SK-N-SH (cell line): ENCODE measurements around the gene FLYWCH1. TPM values are rescaled to one million over a fixed set of nuclear protein-coding genes. Genes with fewer than 3 reads are reported as not detected.

ENCODE experiments used
- CTCF ChIA-PET: fragments of 300-600, 350-600 bp; formaldehyde crosslinking; extraction: SDS; loops from one replicate; lab custom pipeline; 2021; lab: Yijun Ruan, JAX
- POLR2A ChIA-PET: fragments of 350-600 bp; sonication (Branson Sonifier 250); formaldehyde crosslinking; extraction: SDS; loops from one replicate; lab custom pipeline; 2020; ENCODE audit warnings: antibody characterized with exemption, inconsistent platforms; lab: Yijun Ruan, JAX
- DNase-seq: peaks from one replicate; pipeline ENCODE4 v3.0.0; 2012
- H2AFZ ChIP-seq: fragments of 200-600 bp; sonication (generic); 2 replicates; pipeline ENCODE4 v1.8.1; 2016; ENCODE audit warnings: antibody characterized with exemption, mild to moderate bottlenecking, low read depth
- H3F3A ChIP-seq: fragments of 200-600 bp; sonication (generic); replicated peaks from 2 replicates; pipeline ENCODE3; 2016; ENCODE audit warnings: antibody characterized with exemption, mild to moderate bottlenecking; ENCODE audit not compliant: insufficient read depth
- H3K27ac ChIP-seq, 2 experiments: fragments of 200-500 bp in 1 of 2; fragments of 200-600 bp in 1 of 2; sonication (Bioruptor generic) in 1 of 2; sonication (generic), shearing (Covaris generic) in 1 of 2; 2 replicates each; pipeline versions ENCODE4 v1.5.1 to v1.6.1; 2014 to 2016; ENCODE audit warnings: low read depth in 2 of 2, inconsistent platforms in 1 of 2, low read length in 1 of 2, mild to moderate bottlenecking in 1 of 2, mixed read lengths in 1 of 2
- H3K27me3 ChIP-seq: fragments of 200-600 bp; sonication (generic), shearing (Covaris generic); 2 replicates; pipeline ENCODE4 v1.6.1; 2016; ENCODE audit warnings: mixed run types; ENCODE audit not compliant: insufficient read depth
- H3K36me3 ChIP-seq, 2 experiments: fragments of 200-500 bp in 1 of 2; fragments of 200-600 bp in 1 of 2; sonication (Bioruptor generic) in 1 of 2; sonication (generic) in 1 of 2; replicated peaks in 1 of 2; 2 replicates each; pipeline versions ENCODE3 to v1.5.1; 2014 to 2016; ENCODE audit warnings: low read length in 1 of 2, mild to moderate bottlenecking in 1 of 2; ENCODE audit not compliant: insufficient read depth in 2 of 2, control insufficient read depth in 1 of 2
- H3K4me1 ChIP-seq, 2 experiments: fragments of 200-500 bp in 1 of 2; fragments of 200-600 bp in 1 of 2; sonication (Bioruptor generic) in 1 of 2; sonication (generic), shearing (Covaris generic) in 1 of 2; 2 replicates each; pipeline versions ENCODE4 v1.5.1 to v1.6.1; 2014 to 2016; ENCODE audit warnings: low read depth in 1 of 2, low read length in 1 of 2, mixed run types in 1 of 2; ENCODE audit not compliant: insufficient read depth in 2 of 2, control insufficient read depth in 1 of 2
- H3K4me2 ChIP-seq: fragments of 200-600 bp; sonication (generic), shearing (Covaris generic); 2 replicates; pipeline ENCODE4 v1.6.1; 2017; ENCODE audit warnings: mixed run types
- H3K4me3 ChIP-seq, 2 experiments: fragments of 200-500 bp in 1 of 2; fragments of 200-600 bp in 1 of 2; sonication (Bioruptor generic) in 1 of 2; sonication (generic), shearing (Covaris generic) in 1 of 2; 2 replicates each; pipeline versions ENCODE4 v1.5.1 to v1.8.1; 2014 to 2016; ENCODE audit warnings: low read depth in 2 of 2, inconsistent platforms in 1 of 2, low read length in 1 of 2, mild to moderate bottlenecking in 1 of 2, mixed read lengths in 1 of 2, moderate library complexity in 1 of 2
- H3K79me2 ChIP-seq: fragments of 200-600 bp; sonication (generic); 2 replicates; pipeline ENCODE4 v1.8.1; 2017; ENCODE audit warnings: mild to moderate bottlenecking; ENCODE audit not compliant: insufficient read depth
- H3K9ac ChIP-seq: fragments of 200-600 bp; sonication (generic); 2 replicates; pipeline ENCODE4 v1.6.1; 2017; ENCODE audit warnings: mixed run types
- H3K9me2 ChIP-seq: fragments of 200-600 bp; sonication (generic); 2 replicates; pipeline ENCODE4 v1.6.1; 2017; ENCODE audit warnings: mixed run types
- H3K9me3 ChIP-seq: fragments of 200-600 bp; sonication (generic); 2 replicates; pipeline ENCODE4 v1.6.1; 2017; ENCODE audit warnings: mixed run types, mild to moderate bottlenecking, moderate library complexity
- H4K20me1 ChIP-seq: fragments of 200-600 bp; sonication (generic); 2 replicates; pipeline ENCODE4 v1.6.1; 2017; ENCODE audit warnings: mild to moderate bottlenecking, mixed run types; ENCODE audit not compliant: insufficient read depth
- CHD2 ChIP-seq: fragments of 150-350 bp; IDR thresholded peaks from 2 replicates; pipeline ENCODE4 v1.6.1; 2018; ENCODE audit warnings: low read length; ENCODE audit not compliant: partially characterized antibody
- CTCF ChIP-seq: fragments of 200-600 bp; sonication (generic); IDR thresholded peaks from 2 replicates; pipeline ENCODE4 v1.6.1; 2017; ENCODE audit warnings: antibody characterized with exemption, mild to moderate bottlenecking, moderate library complexity
- ELF1 ChIP-seq: IDR thresholded peaks from 2 replicates; pipeline ENCODE4 v1.4.0; 2012
- EZH2phosphoT487 ChIP-seq: fragments of 200-600 bp; sonication (generic); IDR thresholded peaks from 2 replicates; pipeline ENCODE4 v1.6.1; 2017; ENCODE audit warnings: low read depth, mixed run types, mild to moderate bottlenecking, antibody characterized with exemption, moderate library complexity, borderline replicate concordance
- FOSL2 ChIP-seq: IDR thresholded peaks from 2 replicates; pipeline ENCODE4 v1.4.0; 2012; ENCODE audit warnings: low read depth, mild to moderate bottlenecking, moderate library complexity, borderline replicate concordance
- FOXJ3 ChIP-seq: sonication (generic); formaldehyde crosslinking; IDR thresholded peaks from 2 replicates; pipeline ENCODE4 v1.5.1; 2020; ENCODE audit warnings: mild to moderate bottlenecking, missing genetic modification reagents
- FOXM1 ChIP-seq: IDR thresholded peaks from 2 replicates; pipeline ENCODE4 v1.4.0; 2012; ENCODE audit warnings: low read depth, mild to moderate bottlenecking
- GATA2 ChIP-seq: sonication (generic); formaldehyde crosslinking; IDR thresholded peaks from 2 replicates; pipeline ENCODE4 v1.5.0; 2020; ENCODE audit warnings: mild to moderate bottlenecking, missing genetic modification reagents
- JUND ChIP-seq: IDR thresholded peaks from 2 replicates; pipeline ENCODE4 v1.4.0; 2012
- MXI1 ChIP-seq: IDR thresholded peaks from 2 replicates; pipeline ENCODE4 v1.6.1; 2012; ENCODE audit warnings: mild to moderate bottlenecking, low read depth, low read length, improper control_type of control experiment
- NFIC ChIP-seq: IDR thresholded peaks from 2 replicates; pipeline ENCODE4 v1.4.0; 2012; ENCODE audit warnings: borderline replicate concordance
- NRF1 ChIP-seq: IDR thresholded peaks from 2 replicates; pipeline ENCODE4 v1.6.1; 2012; ENCODE audit warnings: low read depth, mild to moderate bottlenecking, low read length
- RCOR1 ChIP-seq: fragments of 150-350 bp; IDR thresholded peaks from 2 replicates; pipeline ENCODE4 v1.6.1; 2017; ENCODE audit warnings: antibody characterized with exemption, low read length
- RFX5 ChIP-seq: IDR thresholded peaks from 2 replicates; pipeline ENCODE4 v1.6.1; 2012; ENCODE audit warnings: mild to moderate bottlenecking, improper control_type of control experiment, low read length
- RXRA ChIP-seq: IDR thresholded peaks from 2 replicates; pipeline ENCODE4 v1.4.0; 2012; ENCODE audit warnings: low read depth, mild to moderate bottlenecking, borderline replicate concordance
- SIN3A ChIP-seq: IDR thresholded peaks from 2 replicates; pipeline ENCODE4 v1.6.1; 2012; ENCODE audit warnings: low read depth, mild to moderate bottlenecking, low read length, moderate library complexity, borderline replicate concordance
- SMC3 ChIP-seq: IDR thresholded peaks from 2 replicates; pipeline ENCODE4 v1.6.1; 2012; ENCODE audit warnings: low read depth, low read length, improper control_type of control experiment
- TEAD4 ChIP-seq: IDR thresholded peaks from 2 replicates; pipeline ENCODE4 v1.4.0; 2012; ENCODE audit warnings: mild to moderate bottlenecking, borderline replicate concordance; ENCODE audit not compliant: insufficient read depth
- USF1 ChIP-seq: IDR thresholded peaks from 2 replicates; pipeline ENCODE4 v1.4.0; 2012; ENCODE audit warnings: low read depth, borderline replicate concordance
- USF2 ChIP-seq: fragments of 150-350 bp; IDR thresholded peaks from 2 replicates; pipeline ENCODE4 v1.6.1; 2017; ENCODE audit warnings: antibody characterized with exemption, low read length, low read depth, borderline replicate concordance
- YY1 ChIP-seq: IDR thresholded peaks from 2 replicates; pipeline ENCODE4 v1.4.0; 2012; ENCODE audit warnings: low read depth, mild to moderate bottlenecking
- ZBTB33 ChIP-seq: IDR thresholded peaks from 2 replicates; pipeline ENCODE4 v1.4.0; 2012; ENCODE audit warnings: low read depth, borderline replicate concordance
- WGBS: methylation state at CpG from one replicate; pipeline ENCODE4 v1.1.6; 2017; ENCODE audit warnings: low lambda C conversion rate; 5-methylcytosine and 5-hydroxymethylcytosine counted together
- polyA plus RNA-seq, 3 experiments: library from polyadenylated mRNA; depleted of rRNA; stranded (reverse); fragments of >200 nt; gene quantifications; 2 replicates each; pipeline ENCODE4 v1.2.3, GENCODE V29; 2012

The FLYWCH1 gene
- polyA plus RNA-seq, 1 of the 3 experiments (the other 2 are of a cell fraction), result 30.1 TPM

- 0 out of 2 replicates have a peak, but pooled peaks have one; percentile 3 for TF ChIP-seq RFX5
- TF ChIP-seq RCOR1, result peak; percentile 46; the same call in 1 of the 2 replicates
- no peak for TF ChIP-seq USF1
- TF ChIP-seq YY1, result peak; percentile 98
- TF ChIP-seq FOSL2, result no peak
- 0 out of 2 replicates have a peak, but pooled peaks have one; percentile 8 for TF ChIP-seq TEAD4
Measured at GRCh38 chr16:2867987-2868789, 43.5 kb upstream of the FLYWCH1 start (continued).

GRCh38 chr16:2871926-2872325 lies 39.8 kb upstream of the FLYWCH1 start:
- no peaks in the 10 kb centered on the region for H3K27me3 ChIP-seq
- POLR2A ChIA-PET, result no interaction called here

More at GRCh38 chr16:2871926-2872325, 39.8 kb upstream of the FLYWCH1 start:
- Histone ChIP-seq H3K4me2 (no peak overlapping the region), H3K9me3 (no peaks in the 10 kb centered on the region), H2AFZ (no peak overlapping the region), H3K27ac (no peak overlapping the region), H3K9me2 (no peaks in the 10 kb centered on the region), H3F3A (peaks cover 15% of the 10 kb centered on the region), H3K4me1 (peaks cover 4 to 5% of the 10 kb centered on the region in 2 experiments; a peak in 3 of 4 replicates), H3K79me2 (no peaks in the 10 kb centered on the region), H3K9ac (no peak overlapping the region), H3K36me3 (no peaks in the 10 kb centered on the region), H3K4me3 (no peak overlapping the region), H4K20me1 (no peaks in the 10 kb centered on the region)
- TF ChIP-seq CHD2 (no peak), SMC3 (no peak), MXI1 (no peak), NFIC (no peak), USF1 (no peak), USF2 (no peak), GATA2 (no peak), EZH2phosphoT487 (no peak), ZBTB33 (no peak), RFX5 (no peak), RCOR1 (no peak), NRF1 (no peak), FOXM1 (no peak), FOXJ3 (CRISPR knock-in tag) (no peak), RXRA (no peak), JUND (no peak), ELF1 (no peak), CTCF (no peak), SIN3A (no peak)
- WGBS, result 52% methylated on average over 5 of the region's 6 CpGs
- no peak for DNase-seq
- CTCF ChIA-PET, result interaction anchor here (0.9 to 10.9 kb wide), 6 partner anchors 11 to 90 kb away, joined by 3 to 144 read pairs (median 6); partner anchors contain the start of gene FLYWCH2
